Left lung (tissue), 10 donors: ENCODE data around the gene PTRHD1. TPM values are rescaled to one million over a fixed set of nuclear protein-coding genes. Genes with fewer than 3 reads are reported as not detected.

Experiments used
- ATAC-seq: fragments of 200-7000 bp; cut with Tn5 transposase; one replicate; pipeline ENCODE4 v1.9.1; 2020; ENCODE audit warnings: moderate library complexity
- DNase-seq, 4 donors: peaks; one replicate each; pipeline ENCODE4 v3.0.0-alpha.2; 2013 to 2020
- H3K27ac ChIP-seq, 2 donors: fragments of 200-600 bp; sonication (generic) in 1 of 2; one replicate each; pipeline versions ENCODE4 v1.5.0 to v1.8.0; 2020 to 2021
- H3K27me3 ChIP-seq, 2 donors: fragments of 200-600 bp; sonication (generic) in 1 of 2; one replicate each; pipeline versions ENCODE4 v1.5.0 to v1.8.0; 2020 to 2021
- H3K36me3 ChIP-seq, 2 donors: fragments of 200-600 bp; sonication (generic) in 1 of 2; one replicate each; pipeline versions ENCODE4 v1.5.0 to v1.8.0; 2020 to 2021
- H3K4me1 ChIP-seq, 2 donors: fragments of 200-600 bp; one replicate each; pipeline ENCODE4 v1.8.0; 2021
- H3K4me3 ChIP-seq, 2 donors: fragments of 200-600 bp; sonication (generic) in 1 of 2; one replicate each; pipeline versions ENCODE4 v1.5.0 to v1.8.0; 2020 to 2021; ENCODE audit warnings: mild to moderate bottlenecking in 1 of 2
- H3K9me3 ChIP-seq, 2 donors: fragments of 200-600 bp; sonication (generic) in 1 of 2; one replicate each; pipeline versions ENCODE4 v1.5.0 to v1.8.0; 2020 to 2021
- CTCF ChIP-seq, 2 donors: fragments of 200-600 bp; sonication (generic) in 1 of 2; IDR thresholded peaks; one replicate each; pipeline versions ENCODE4 v1.5.0 to v1.8.0; 2021; ENCODE audit warnings: antibody characterized with exemption in 2 of 2
- intact Hi-C, 2 donors: fragments of 100-400 bp; cut with DNase I; formaldehyde crosslinking; loops; one replicate each; pipeline versions ENCODE4 v1.11.2 to v1.14.2; 2022
- polyA plus RNA-seq, 6 donors: library from polyadenylated mRNA; unstranded; fragments of 120-200 nt; gene quantifications; one replicate each; pipeline ENCODE4 v1.2.1, GENCODE V29; 2013; ENCODE audit not compliant: insufficient read length in 6 of 6
- total RNA-seq, 2 donors: library from RNA; stranded (reverse); fragmentation: NEBNext Ultra II Directional; extraction: Animal tissue kit (Norgen Biotek cat#: 25700); gene quantifications; one replicate each; pipeline ENCODE4 v1.2.1, GENCODE V29; 2021
- donor health status: DM: no; HTN: yes; CAD: no.
- donor health status: DM: no; HTN: no; CAD: no.

Gene PTRHD1
- total and polyA plus RNA-seq, 8 donors = 31.3 to 62.6 (median 49.8) TPM

GRCh38 chr2:24820598-24821432, 27.6 kb upstream of the PTRHD1 start:
- ATAC-seq (no peak), DNase-seq (peak in 1 of 4 donors; percentile 17)
- H3K36me3 ChIP-seq = peaks cover 0 to 66% of the 10 kb centered on the region in 2 donors
- no peak for TF ChIP-seq CTCF (IDR thresholded peaks at IDR 0.05)
- H3K27me3 ChIP-seq = no peaks in the 10 kb centered on the region
- no peak overlapping the region for H3K4me3 ChIP-seq
- no peaks in the 10 kb centered on the region for H3K9me3 ChIP-seq
- H3K27ac ChIP-seq = no peak overlapping the region
- H3K4me1 ChIP-seq = no peaks in the 10 kb centered on the region
- intact Hi-C loops = loop anchor here in 1 of 2 donors (10.0 kb wide), 1 partner anchor 406 kb away; no protein-coding TSS in a partner anchor

GRCh38 chr2:24820175-24820513, 27.0 kb upstream of the PTRHD1 start:
- no peaks in the 10 kb centered on the region for H3K4me1 ChIP-seq
- H3K27me3 ChIP-seq = no peaks in the 10 kb centered on the region
- no peak for ATAC-seq
- intact Hi-C loops = loop anchor here in 1 of 2 donors (10.0 kb wide), 1 partner anchor 405 kb away; no protein-coding TSS in a partner anchor
- H3K9me3 ChIP-seq = no peaks in the 10 kb centered on the region
- H3K36me3 ChIP-seq = peaks cover 0 to 72% of the 10 kb centered on the region in 2 donors
- no peak for TF ChIP-seq CTCF (IDR thresholded peaks at IDR 0.05)
- H3K4me3 ChIP-seq = no peak overlapping the region
- DNase-seq = peak in 1 of 4 donors; percentile 36
- H3K27ac ChIP-seq = no peak overlapping the region

- intact Hi-C loops = loop anchor here in 1 of 2 donors (10.0 kb wide), 1 partner anchor 405 kb away; no protein-coding TSS in a partner anchor
- no peak for ATAC-seq
- no peaks in the 10 kb centered on the region for H3K27me3 ChIP-seq
- DNase-seq = peak in 1 of 4 donors; percentile 50
- H3K27ac ChIP-seq = no peak overlapping the region
- no peak overlapping the region for H3K4me3 ChIP-seq
- peaks cover 0 to 75% of the 10 kb centered on the region in 2 donors for H3K36me3 ChIP-seq
- TF ChIP-seq CTCF (IDR thresholded peaks at IDR 0.05) = no peak
- no peaks in the 10 kb centered on the region for H3K4me1 ChIP-seq
- no peaks in the 10 kb centered on the region for H3K9me3 ChIP-seq
These were observed 26.4 kb upstream of the PTRHD1 start for GRCh38 chr2:24819442-24820174.

GRCh38 chr2:24818721-24819167, 25.6 kb upstream of the PTRHD1 start:
- peaks cover 0 to 71% of the 10 kb centered on the region in 2 donors for H3K36me3 ChIP-seq
- H3K27ac ChIP-seq = no peak overlapping the region
- intact Hi-C loops = no loop called here

More at GRCh38 chr2:24818721-24819167, 25.6 kb upstream of the PTRHD1 start:
- Histone ChIP-seq H3K4me1 (no peaks in the 10 kb centered on the region), H3K9me3 (no peaks in the 10 kb centered on the region), H3K4me3 (no peak overlapping the region), H3K27me3 (no peaks in the 10 kb centered on the region)
- ATAC-seq (no peak), DNase-seq (peak in 1 of 4 donors; percentile 39)
- TF ChIP-seq CTCF (IDR thresholded peaks at IDR 0.05) = no peak
